Mesothelial cell of epicardium (in vitro differentiated cells): ENCODE results near the gene SPTBN1. TPM values are rescaled to one million over a fixed set of nuclear protein-coding genes. Genes with fewer than 3 reads are reported as not detected.
A peak's percentile ranks its signal among the peaks of the same experiment; 100 is the strongest.

Experiments
- DNase-seq, 2 experiments: peaks; one replicate each; pipeline ENCODE4 v3.0.0; 2021; ENCODE audit warnings: low spot score in 2 of 2; ENCODE audit not compliant: unreplicated experiment in 2 of 2
- H3K27ac Mint-ChIP-seq: 2 replicates; pipeline ENCODE4 v1.8.0; 2021; ENCODE audit warnings: mixed read lengths
- H3K27me3 Mint-ChIP-seq: 2 replicates; pipeline ENCODE4 v1.8.0; 2021; ENCODE audit warnings: low read depth, mixed read lengths
- H3K36me3 Mint-ChIP-seq: 2 replicates; pipeline ENCODE4 v1.8.0; 2021; ENCODE audit warnings: mixed read lengths
- H3K4me1 Mint-ChIP-seq: 2 replicates; pipeline ENCODE4 v1.8.0; 2021; ENCODE audit warnings: mixed read lengths
- H3K4me3 Mint-ChIP-seq: 2 replicates; pipeline ENCODE4 v1.8.0; 2021; ENCODE audit warnings: mild to moderate bottlenecking, moderate library complexity, mixed read lengths
- H3K9me3 Mint-ChIP-seq: 2 replicates; pipeline ENCODE4 v1.8.0; 2021; ENCODE audit warnings: mixed read lengths
- CTCF ChIP-seq: fragments of 200-600 bp; sonication (generic); IDR thresholded peaks from one replicate; pipeline ENCODE4 v1.5.0; 2021; ENCODE audit warnings: antibody characterized with exemption; ENCODE audit not compliant: unreplicated experiment
- total RNA-seq: library from RNA; stranded (reverse); gene quantifications from 3 replicates; pipeline ENCODE4 v1.2.1, GENCODE V29; 2021

Gene SPTBN1
- total RNA-seq, 1 donor from 2014 or later = 281 TPM

- Mint-ChIP-seq H3K4me3 (no peak overlapping the region), H3K9me3 (no peaks in the 10 kb centered on the region), H3K4me1 (peaks cover 27% of the 10 kb centered on the region), H3K27me3 (no peaks in the 10 kb centered on the region), H3K36me3 (peaks cover 15% of the 10 kb centered on the region), H3K27ac (no peak overlapping the region)
- no peak for TF ChIP-seq CTCF
- DNase-seq = no peak
Observed at GRCh38 chr2:54609647-54610046, 153.5 kb downstream of the SPTBN1 start.

- no peak for DNase-seq
Observed at GRCh38 chr2:54610700-54611099, 154.6 kb downstream of the SPTBN1 start.

GRCh38 chr2:54611830-54612545 lies 155.9 kb downstream of the SPTBN1 start:
- Mint-ChIP-seq H3K4me1 (peaks cover 16% of the 10 kb centered on the region), H3K36me3 (peaks cover 23% of the 10 kb centered on the region), H3K27ac (no peak overlapping the region), H3K27me3 (no peaks in the 10 kb centered on the region), H3K4me3 (no peak overlapping the region), H3K9me3 (no peaks in the 10 kb centered on the region)
- no peak for TF ChIP-seq CTCF
- no peak for DNase-seq

More at GRCh38 chr2:54610700-54611099, 154.6 kb downstream of the SPTBN1 start:
- Mint-ChIP-seq H3K27me3 (no peaks in the 10 kb centered on the region), H3K36me3 (peaks cover 17% of the 10 kb centered on the region), H3K27ac (no peak overlapping the region), H3K9me3 (no peaks in the 10 kb centered on the region), H3K4me1 (peaks cover 22% of the 10 kb centered on the region), H3K4me3 (no peak overlapping the region)
- no peak for TF ChIP-seq CTCF

GRCh38 chr2:54613386-54613785 lies 157.3 kb downstream of the SPTBN1 start:
- Mint-ChIP-seq H3K27ac (peak overlapping the region; percentile 92), H3K9me3 (no peaks in the 10 kb centered on the region), H3K4me1 (peaks cover 21% of the 10 kb centered on the region), H3K4me3 (no peak overlapping the region), H3K36me3 (peaks cover 31% of the 10 kb centered on the region), H3K27me3 (no peaks in the 10 kb centered on the region)
- no peak for TF ChIP-seq CTCF
- DNase-seq = no peak

GRCh38 chr2:54613794-54614257 lies 157.7 kb downstream of the SPTBN1 start:
- Mint-ChIP-seq H3K4me3 (no peak overlapping the region), H3K4me1 (peaks cover 25% of the 10 kb centered on the region), H3K27me3 (no peaks in the 10 kb centered on the region), H3K27ac (peak overlapping the region; percentile 92), H3K9me3 (no peaks in the 10 kb centered on the region), H3K36me3 (peaks cover 31% of the 10 kb centered on the region)
- no peak for DNase-seq
- no peak for TF ChIP-seq CTCF

- TF ChIP-seq CTCF = no peak
- Mint-ChIP-seq H3K9me3 (no peaks in the 10 kb centered on the region), H3K4me1 (peaks cover 35% of the 10 kb centered on the region), H3K4me3 (no peak overlapping the region), H3K27ac (peak overlapping the region; percentile 51), H3K27me3 (no peaks in the 10 kb centered on the region), H3K36me3 (peaks cover 31% of the 10 kb centered on the region)
- no peak for DNase-seq
Observed at GRCh38 chr2:54614819-54615218, 158.7 kb downstream of the SPTBN1 start.
